IPS-15b (cell line): ENCODE results near the gene CCL27.

Source experiments
- H3K27me3 ChIP-seq: one replicate; pipeline ENCODE4 v1.6.1; 2013; ENCODE audit warnings: low read length; ENCODE audit not compliant: control insufficient read depth, insufficient read depth
- H3K36me3 ChIP-seq: one replicate; pipeline ENCODE4 v1.6.1; 2013; ENCODE audit warnings: low read length; ENCODE audit not compliant: control insufficient read depth, insufficient read depth
- H3K4me1 ChIP-seq: one replicate; pipeline ENCODE4 v1.6.1; 2013; ENCODE audit warnings: mild to moderate bottlenecking, low read length; ENCODE audit not compliant: control insufficient read depth, insufficient read depth
- H3K4me3 ChIP-seq: one replicate; pipeline ENCODE4 v1.5.1; 2013; ENCODE audit warnings: low read depth, low read length
- H3K9ac ChIP-seq: one replicate; pipeline ENCODE4 v1.6.1; 2013; ENCODE audit warnings: low read depth, mild to moderate bottlenecking, low read length
- H3K9me3 ChIP-seq: one replicate; pipeline ENCODE4 v1.6.1; 2013; ENCODE audit warnings: mild to moderate bottlenecking, low read length; ENCODE audit not compliant: control insufficient read depth, insufficient read depth

The CCL27 gene

DNA sequence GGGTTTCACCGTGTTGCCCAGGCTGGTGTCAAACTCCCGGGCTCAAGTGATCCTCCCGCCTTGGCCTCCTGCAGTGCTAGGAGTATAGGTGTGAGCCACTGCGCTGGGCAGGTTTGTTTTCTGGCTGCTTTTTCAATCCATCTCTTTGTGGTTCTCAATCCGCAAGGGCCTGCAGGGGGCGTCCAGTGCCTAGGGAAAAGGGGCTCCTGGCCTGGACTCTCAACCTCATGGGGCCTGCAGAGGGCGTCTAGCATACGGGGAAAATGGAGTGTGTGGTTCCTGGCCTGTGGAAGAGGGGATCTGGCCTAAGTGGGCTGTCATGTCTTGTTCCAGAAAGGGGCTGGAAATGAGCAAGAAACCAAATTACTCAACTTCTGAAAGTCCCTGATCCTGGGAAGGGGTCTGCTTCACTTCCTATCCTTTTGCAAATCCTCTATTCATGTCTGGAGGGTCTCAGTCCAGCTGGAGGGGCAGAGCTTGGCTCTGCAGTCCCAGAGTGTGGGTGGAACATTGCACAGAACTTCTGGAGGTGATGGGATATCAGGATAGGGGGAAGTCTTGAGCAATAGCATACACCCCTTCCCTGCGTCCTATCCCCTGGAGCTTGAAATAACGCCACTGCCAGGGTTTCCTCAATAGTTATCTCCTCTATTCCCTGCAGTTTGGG lies 12.7 kb upstream of the CCL27 start:
- no peaks in the 10 kb centered on the region for H3K4me1 ChIP-seq
- H3K4me3 ChIP-seq = no peak overlapping the region

DNA sequence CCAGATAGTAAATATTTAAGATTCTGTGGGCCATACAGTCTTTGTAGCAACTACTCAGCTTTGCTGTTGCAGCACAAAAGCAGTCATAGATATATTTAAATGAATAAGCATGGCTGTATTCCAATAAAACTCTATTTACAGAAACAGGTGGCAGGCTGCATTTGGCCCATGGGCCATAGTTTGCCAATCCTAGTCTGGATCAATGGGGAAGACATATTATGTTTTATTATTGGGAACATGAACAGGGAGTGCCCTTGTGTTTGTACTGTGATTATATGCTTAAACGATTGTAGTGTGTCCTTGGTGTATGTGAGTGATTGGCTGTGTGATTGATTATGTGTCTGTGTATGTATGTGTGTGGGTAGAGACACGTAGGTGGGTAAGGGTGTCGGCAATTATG lies 12.0 kb upstream of the CCL27 start:
- Histone ChIP-seq H3K36me3 (no peaks in the 10 kb centered on the region), H3K9ac (no peak overlapping the region), H3K9me3 (no peaks in the 10 kb centered on the region), H3K4me1 (no peaks in the 10 kb centered on the region), H3K27me3 (no peaks in the 10 kb centered on the region), H3K4me3 (no peak overlapping the region)

More for the DNA sequence above, 12.7 kb upstream of the CCL27 start:
- H3K9me3 ChIP-seq = no peaks in the 10 kb centered on the region
- H3K27me3 ChIP-seq = no peaks in the 10 kb centered on the region
- H3K9ac ChIP-seq = no peak overlapping the region
- no peaks in the 10 kb centered on the region for H3K36me3 ChIP-seq

- peaks cover 3% of the 10 kb centered on the region for H3K36me3 ChIP-seq
- no peak overlapping the region for H3K4me3 ChIP-seq
- no peak overlapping the region for H3K9ac ChIP-seq
- H3K27me3 ChIP-seq = no peaks in the 10 kb centered on the region
- H3K4me1 ChIP-seq = no peaks in the 10 kb centered on the region
- no peaks in the 10 kb centered on the region for H3K9me3 ChIP-seq
Observed at GRCh38 chr9:34671307-34671706, 8.8 kb upstream of the CCL27 start.

- Histone ChIP-seq H3K9ac (no peak overlapping the region), H3K4me3 (no peak overlapping the region), H3K9me3 (no peaks in the 10 kb centered on the region), H3K27me3 (no peaks in the 10 kb centered on the region), H3K4me1 (no peaks in the 10 kb centered on the region), H3K36me3 (peaks cover 3% of the 10 kb centered on the region)
Observed at GRCh38 chr9:34669809-34670562, 7.5 kb upstream of the CCL27 start.

- Histone ChIP-seq H3K4me1 (peaks cover 2% of the 10 kb centered on the region), H3K9me3 (no peaks in the 10 kb centered on the region), H3K27me3 (no peaks in the 10 kb centered on the region), H3K36me3 (peaks cover 3% of the 10 kb centered on the region), H3K9ac (peak overlapping the region; percentile 90), H3K4me3 (peak overlapping the region; percentile 96)
Observed at GRCh38 chr9:34665381-34666250, 3.2 kb upstream of the CCL27 start.

DNA sequence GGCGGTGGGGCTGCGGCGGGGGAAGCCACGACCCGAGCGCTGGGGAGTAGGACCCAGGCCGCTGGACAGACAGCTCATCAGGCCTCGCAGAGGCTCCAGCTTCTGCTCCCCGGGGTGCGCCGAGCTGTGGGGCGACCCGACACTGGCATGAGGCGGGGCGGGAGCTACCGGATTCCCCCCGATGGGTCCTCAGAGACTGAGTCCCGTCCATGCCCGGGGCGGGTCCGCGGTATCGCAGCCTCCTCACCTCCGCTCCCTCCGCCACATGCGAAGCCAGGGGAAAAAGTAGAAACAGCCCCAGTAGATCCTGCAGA lies 2.6 kb upstream of the CCL27 start:
- H3K4me1 ChIP-seq = peaks cover 2% of the 10 kb centered on the region
- no peaks in the 10 kb centered on the region for H3K9me3 ChIP-seq
- no peaks in the 10 kb centered on the region for H3K27me3 ChIP-seq
- H3K9ac ChIP-seq = peak overlapping the region; percentile 37
- peak overlapping the region; percentile 76 for H3K4me3 ChIP-seq
- H3K36me3 ChIP-seq = peaks cover 3% of the 10 kb centered on the region

- H3K4me3 ChIP-seq = peak overlapping the region; percentile 76
- peak overlapping the region; percentile 37 for H3K9ac ChIP-seq
- H3K4me1 ChIP-seq = peaks cover 2% of the 10 kb centered on the region
- no peaks in the 10 kb centered on the region for H3K9me3 ChIP-seq
- peaks cover 3% of the 10 kb centered on the region for H3K36me3 ChIP-seq
- H3K27me3 ChIP-seq = no peaks in the 10 kb centered on the region
Observed at GRCh38 chr9:34664281-34665066, 2.0 kb upstream of the CCL27 start.

DNA sequence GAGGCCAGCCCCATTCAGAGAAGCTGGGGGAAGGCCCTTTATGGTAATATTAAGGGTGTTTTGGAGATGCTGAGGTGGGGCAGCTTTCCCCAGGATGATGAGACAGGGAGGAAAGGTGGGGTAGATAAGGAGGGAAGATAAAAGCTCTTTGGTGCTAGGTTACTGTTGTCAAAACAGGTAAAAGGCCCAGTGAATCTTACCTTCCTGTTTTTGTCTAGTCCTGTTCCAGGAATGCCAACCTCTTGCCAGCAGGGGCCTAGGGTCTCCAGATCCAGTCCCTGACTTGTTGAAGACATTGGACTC lies 797 bp upstream of the CCL27 start:
- Histone ChIP-seq H3K9ac (no peak overlapping the region), H3K4me1 (peaks cover 2% of the 10 kb centered on the region), H3K4me3 (no peak overlapping the region), H3K36me3 (no peaks in the 10 kb centered on the region), H3K27me3 (no peaks in the 10 kb centered on the region), H3K9me3 (no peaks in the 10 kb centered on the region)

GRCh38 chr9:34659592-34660253 lies 2.7 kb downstream of the CCL27 start:
- H3K27me3 ChIP-seq = no peaks in the 10 kb centered on the region
- peaks cover 2% of the 10 kb centered on the region for H3K4me1 ChIP-seq
- H3K4me3 ChIP-seq = no peak overlapping the region
- H3K9ac ChIP-seq = no peak overlapping the region
- no peaks in the 10 kb centered on the region for H3K36me3 ChIP-seq
- H3K9me3 ChIP-seq = no peaks in the 10 kb centered on the region

GRCh38 chr9:34658461-34658860 lies 4.0 kb downstream of the CCL27 start:
- Histone ChIP-seq H3K9me3 (no peaks in the 10 kb centered on the region), H3K4me1 (peaks cover 6% of the 10 kb centered on the region)

DNA sequence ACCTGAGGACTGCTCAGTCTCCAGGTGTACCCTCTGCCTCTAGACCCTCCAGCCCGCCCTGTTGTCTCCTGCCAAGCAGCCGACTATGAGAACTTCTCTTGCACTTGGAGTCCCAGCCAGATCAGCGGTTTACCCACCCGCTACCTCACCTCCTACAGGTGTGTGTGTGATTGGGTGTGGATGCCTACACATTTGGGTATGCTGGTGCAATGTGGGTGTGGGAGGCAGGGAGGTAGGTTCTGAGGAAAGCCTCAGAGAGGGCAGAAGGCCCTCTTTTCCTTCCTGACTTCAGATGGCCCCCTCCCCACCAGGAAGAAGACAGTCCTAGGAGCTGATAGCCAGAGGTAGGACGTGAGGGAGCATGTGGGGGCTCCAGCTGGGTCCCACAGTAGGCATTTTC lies 5.5 kb downstream of the CCL27 start:
- H3K9ac ChIP-seq = no peak overlapping the region
- H3K4me3 ChIP-seq = no peak overlapping the region
- H3K9me3 ChIP-seq = no peaks in the 10 kb centered on the region
- no peaks in the 10 kb centered on the region for H3K27me3 ChIP-seq
- peaks cover 12% of the 10 kb centered on the region for H3K4me1 ChIP-seq
- no peaks in the 10 kb centered on the region for H3K36me3 ChIP-seq

More at GRCh38 chr9:34658461-34658860, 4.0 kb downstream of the CCL27 start:
- Histone ChIP-seq H3K27me3 (no peaks in the 10 kb centered on the region), H3K36me3 (no peaks in the 10 kb centered on the region), H3K4me3 (no peak overlapping the region), H3K9ac (no peak overlapping the region)
